ENCODE measurements around the gene ZNF432.

DNA sequence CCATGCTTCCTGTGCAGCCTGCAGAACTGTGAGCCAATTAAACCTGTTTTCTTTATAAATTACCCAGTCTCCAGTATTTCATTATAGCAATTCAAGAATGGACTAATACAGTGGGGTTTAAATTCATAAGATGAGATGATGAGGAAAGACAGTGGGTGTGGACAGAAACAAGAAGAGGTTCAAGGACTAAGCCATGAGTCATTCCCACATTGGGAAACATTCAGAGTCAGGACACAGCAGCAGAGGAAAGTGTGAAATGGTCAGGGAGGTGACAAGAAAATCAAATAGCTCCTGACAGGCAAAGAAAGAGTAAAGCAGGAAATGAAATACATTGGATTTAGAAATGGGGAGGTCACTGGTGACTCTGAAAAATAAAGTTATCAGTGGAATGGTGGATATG lies 37.8 kb upstream of the ZNF432 start:
- TF ChIP-seq, protein P1, sequence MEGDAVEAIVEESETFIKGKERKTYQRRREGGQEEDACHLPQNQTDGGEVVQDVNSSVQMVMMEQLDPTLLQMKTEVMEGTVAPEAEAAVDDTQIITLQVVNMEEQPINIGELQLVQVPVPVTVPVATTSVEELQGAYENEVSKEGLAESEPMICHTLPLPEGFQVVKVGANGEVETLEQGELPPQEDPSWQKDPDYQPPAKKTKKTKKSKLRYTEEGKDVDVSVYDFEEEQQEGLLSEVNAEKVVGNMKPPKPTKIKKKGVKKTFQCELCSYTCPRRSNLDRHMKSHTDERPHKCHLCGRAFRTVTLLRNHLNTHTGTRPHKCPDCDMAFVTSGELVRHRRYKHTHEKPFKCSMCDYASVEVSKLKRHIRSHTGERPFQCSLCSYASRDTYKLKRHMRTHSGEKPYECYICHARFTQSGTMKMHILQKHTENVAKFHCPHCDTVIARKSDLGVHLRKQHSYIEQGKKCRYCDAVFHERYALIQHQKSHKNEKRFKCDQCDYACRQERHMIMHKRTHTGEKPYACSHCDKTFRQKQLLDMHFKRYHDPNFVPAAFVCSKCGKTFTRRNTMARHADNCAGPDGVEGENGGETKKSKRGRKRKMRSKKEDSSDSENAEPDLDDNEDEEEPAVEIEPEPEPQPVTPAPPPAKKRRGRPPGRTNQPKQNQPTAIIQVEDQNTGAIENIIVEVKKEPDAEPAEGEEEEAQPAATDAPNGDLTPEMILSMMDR (IDR thresholded peaks at IDR 0.05), result no peak
- no peak for TF ChIP-seq POLR2A (IDR thresholded peaks at IDR 0.05)
